Epithelial cell of umbilical artery (primary cell): ENCODE results near the gene PNMA6F. TPM values are rescaled to one million over a fixed set of nuclear protein-coding genes. Genes with fewer than 3 reads are reported as not detected.

Experiments
- total RNA-seq: library from RNA; depleted of rRNA; stranded (reverse); fragments of >200 nt; gene quantifications from 2 replicates; pipeline ENCODE4 v1.2.3, GENCODE V29; 2014

Gene PNMA6F
- total RNA-seq = not detected in 2 replicates

GRCh38 chrX:153321381-153322124 lies at the start of gene PNMA6F:
PNMA6F (minus strand) TSS chrX:153321767; CDS start chrX:153320674, 1,093 bp downstream.

GRCh38 chrX:153333821-153334653 lies 12.5 kb upstream of the PNMA6F start, which contains the start of gene ZNF275:
ZNF275 (plus strand) TSS chrX:153334153; CDS start chrX:153336680, 2,527 bp downstream.

Other genes with a start within 250 kb of the PNMA6F start
- gene PNMA6A, start 249.3 kb downstream of the PNMA6F start, total RNA-seq = 0.65 and 1.1 TPM in 2 replicates
- gene MAGEA1, start 142.5 kb downstream of the PNMA6F start, total RNA-seq = not detected in 2 replicates
- 3.6 and 5.2 TPM in 2 replicates for gene ZNF275, start 12.4 kb upstream of the PNMA6F start, total RNA-seq
- not detected in 2 replicates for gene PNMA6E, start 79.6 kb upstream of the PNMA6F start, total RNA-seq
- gene ZFP92, start 89.7 kb upstream of the PNMA6F start, total RNA-seq = 1.6 and 2.0 TPM in 2 replicates
- 0.91 and 8.8 TPM in 2 replicates for gene TREX2, start 124.3 kb upstream of the PNMA6F start, total RNA-seq
- 13.0 and 44.1 TPM in 2 replicates for gene HAUS7, start 148.8 kb upstream of the PNMA6F start, total RNA-seq
- gene BGN, start 173.2 kb upstream of the PNMA6F start, total RNA-seq = 15.7 and 30.5 TPM in 2 replicates
- gene ATP2B3, start 195.9 kb upstream of the PNMA6F start, total RNA-seq = not detected in 2 replicates